Bone marrow (tissue), 2 donors: ENCODE results near the gene TSSK2.

Experiments used
- DNase-seq, 2 donors: peaks; one replicate each; lab custom pipeline; 2025; lab: John Stamatoyannopoulos, UW

TSSK2 gene

DNA sequence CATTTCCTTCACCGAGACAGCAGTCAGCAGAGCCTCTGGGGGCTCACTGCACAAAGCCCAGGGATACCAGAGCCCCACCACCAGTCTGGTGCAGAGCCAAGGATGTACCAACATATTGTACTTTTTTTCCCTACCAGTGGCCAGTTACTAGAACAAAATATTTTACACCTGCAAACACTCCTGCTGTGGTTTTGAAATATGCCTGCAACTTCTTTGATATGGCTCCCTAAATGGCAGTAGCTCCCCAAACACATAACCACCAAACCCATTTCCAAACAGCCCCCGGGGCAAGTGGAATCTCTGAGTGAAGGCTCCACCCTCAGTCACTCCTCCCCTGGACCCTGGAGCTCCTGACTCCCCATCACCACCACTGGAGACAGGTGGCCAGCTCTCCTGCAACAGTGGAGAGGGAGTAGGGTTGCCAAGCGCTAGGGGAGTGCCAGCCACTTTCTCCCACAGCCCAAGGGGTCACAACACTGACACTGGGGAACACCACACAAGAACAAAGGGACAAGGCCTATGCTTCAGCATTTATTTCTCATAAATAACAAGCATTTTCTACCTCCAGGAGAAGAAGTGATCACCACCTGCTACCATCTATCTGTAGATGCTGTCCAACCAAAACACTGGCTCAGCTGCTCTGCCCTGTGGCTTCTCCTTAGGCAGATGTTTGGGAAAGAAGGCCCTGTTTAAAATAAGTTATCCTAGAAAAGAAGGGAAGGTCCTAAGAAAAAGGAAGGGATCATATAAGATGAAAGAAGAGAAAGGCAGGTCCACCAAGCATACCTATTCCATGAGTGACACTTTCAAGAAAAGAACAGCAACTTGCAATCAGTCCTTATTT, 24.0 kb upstream of the TSSK2 start:
- no peak for DNase-seq

GRCh38 chr22:19107730-19108074, 23.4 kb upstream of the TSSK2 start:
- DNase-seq = no peak

GRCh38 chr22:19108807-19109197, 22.3 kb upstream of the TSSK2 start:
- no peak for DNase-seq

GRCh38 chr22:19109198-19110063, 21.7 kb upstream of the TSSK2 start:
- peak; percentile 11 to 97 for DNase-seq

GRCh38 chr22:19110064-19110458, 21.0 kb upstream of the TSSK2 start:
- no peak for DNase-seq

- DNase-seq = peak in 1 of 2 donors; percentile 12
Observed at GRCh38 chr22:19110646-19111045, 20.5 kb upstream of the TSSK2 start.

GRCh38 chr22:19111140-19111539, 20.0 kb upstream of the TSSK2 start:
- DNase-seq = no peak

DNA sequence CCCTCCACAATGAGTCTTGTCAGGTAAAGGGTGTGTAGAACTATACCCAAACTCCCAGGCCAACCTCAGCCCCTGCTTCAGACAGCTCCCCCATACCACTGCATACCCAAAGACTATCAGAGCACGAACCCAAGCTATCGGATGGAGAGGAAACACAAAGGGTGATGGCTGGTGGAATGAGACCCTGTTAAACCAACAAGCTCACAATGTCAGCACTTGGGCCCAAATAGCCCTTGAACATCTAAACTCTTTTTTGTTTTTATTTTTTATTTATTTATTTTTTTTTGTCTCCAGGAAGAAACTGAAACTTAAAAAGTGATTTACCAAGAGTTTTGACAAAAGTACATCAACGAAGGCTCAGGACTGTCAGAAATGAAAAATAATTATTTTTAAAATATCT, 19.5 kb upstream of the TSSK2 start:
- no peak for DNase-seq

- no peak for DNase-seq
Observed at GRCh38 chr22:19113429-19113828, 17.7 kb upstream of the TSSK2 start.

DNA sequence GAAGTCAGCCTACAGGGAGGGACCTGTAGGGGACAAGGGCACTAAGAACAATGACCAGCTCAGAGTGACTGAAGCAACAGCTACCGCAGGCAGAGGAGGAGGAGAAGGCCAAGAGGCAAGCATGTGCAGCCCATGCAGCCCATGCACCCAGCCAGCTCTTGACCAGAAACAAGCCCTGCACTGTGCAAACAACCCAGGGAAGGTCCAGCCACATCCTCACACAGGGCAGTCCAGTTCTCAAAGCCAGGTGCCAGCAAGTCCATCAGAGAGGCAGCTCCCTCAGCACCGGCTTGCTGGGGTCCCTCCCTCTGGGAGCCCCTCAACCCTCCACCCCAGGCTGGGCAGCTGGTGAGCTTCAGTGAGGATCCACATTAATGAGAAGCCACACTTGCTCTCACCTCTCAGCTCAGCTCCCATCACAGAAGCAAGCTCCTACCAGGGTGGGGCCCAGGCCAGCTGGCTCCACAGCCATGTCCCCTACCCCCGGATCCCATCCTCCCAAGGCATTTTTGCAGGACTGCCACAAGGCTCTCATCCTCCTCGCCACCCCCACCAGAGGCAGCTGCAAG, 16.0 kb upstream of the TSSK2 start:
- no peak for DNase-seq

DNA sequence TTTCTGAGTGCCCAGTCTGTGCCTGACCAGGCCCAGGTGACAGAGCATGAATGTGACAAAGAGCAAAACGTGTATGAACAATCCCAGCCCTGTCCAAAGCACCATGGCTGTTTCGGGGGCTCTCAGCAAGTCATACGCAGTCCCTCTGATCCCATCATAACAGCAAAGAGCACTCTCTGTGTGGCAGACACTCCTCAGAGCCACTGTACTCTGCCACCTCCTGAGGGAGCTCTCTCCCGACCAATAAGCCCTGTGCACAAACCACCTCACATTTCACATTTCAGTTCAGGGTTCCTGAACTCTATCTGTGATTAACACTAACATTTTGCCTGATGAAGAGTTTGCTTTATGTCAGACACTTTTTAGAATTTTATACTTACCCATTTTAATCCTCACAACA, 15.5 kb upstream of the TSSK2 start:
- DNase-seq = no peak

GRCh38 chr22:19117111-19117512, 14.0 kb upstream of the TSSK2 start:
- no peak for DNase-seq

- no peak for DNase-seq
Observed at GRCh38 chr22:19118329-19118880, 12.7 kb upstream of the TSSK2 start.

- no peak for DNase-seq
Observed at GRCh38 chr22:19119949-19120348, 11.2 kb upstream of the TSSK2 start.

DNA sequence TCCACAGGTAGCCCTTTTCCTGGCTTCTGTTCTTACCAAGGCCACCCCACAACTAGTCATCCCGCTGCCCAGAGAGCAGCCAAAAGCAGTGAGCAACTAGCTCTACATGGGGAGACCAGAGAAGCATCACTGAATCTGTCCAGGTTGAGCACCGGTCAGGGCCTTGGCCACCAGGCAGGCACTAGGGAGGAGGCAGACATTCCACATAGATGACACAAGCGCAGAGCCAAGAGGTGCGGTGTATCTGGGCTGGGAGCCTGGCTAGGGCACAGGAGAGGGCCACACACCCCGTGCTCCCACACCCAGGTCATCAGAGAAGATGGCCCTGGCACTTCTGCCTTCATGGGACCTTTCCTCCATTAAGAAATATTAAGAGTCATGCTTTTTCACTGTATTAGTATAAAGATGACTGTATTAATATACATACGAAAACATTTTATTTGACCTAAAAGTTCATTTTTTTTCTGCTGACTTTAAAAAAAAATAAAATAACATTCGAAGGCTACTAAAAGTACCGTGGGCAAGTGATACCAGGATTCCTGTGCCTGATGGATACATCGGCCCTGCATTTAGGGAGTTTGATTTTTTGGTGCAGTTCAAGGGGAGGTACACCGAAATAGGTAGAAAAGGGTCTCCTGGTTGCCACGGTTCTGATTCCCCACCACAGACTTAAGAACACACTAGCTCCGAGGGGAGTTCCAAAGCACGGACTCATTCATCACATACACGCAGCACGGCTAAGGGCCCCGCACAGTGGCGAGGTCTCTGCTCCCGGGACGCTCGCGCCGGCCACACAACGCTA, 10.1 kb upstream of the TSSK2 start:
- peak in 1 of 2 donors; percentile 11 for DNase-seq

DNA sequence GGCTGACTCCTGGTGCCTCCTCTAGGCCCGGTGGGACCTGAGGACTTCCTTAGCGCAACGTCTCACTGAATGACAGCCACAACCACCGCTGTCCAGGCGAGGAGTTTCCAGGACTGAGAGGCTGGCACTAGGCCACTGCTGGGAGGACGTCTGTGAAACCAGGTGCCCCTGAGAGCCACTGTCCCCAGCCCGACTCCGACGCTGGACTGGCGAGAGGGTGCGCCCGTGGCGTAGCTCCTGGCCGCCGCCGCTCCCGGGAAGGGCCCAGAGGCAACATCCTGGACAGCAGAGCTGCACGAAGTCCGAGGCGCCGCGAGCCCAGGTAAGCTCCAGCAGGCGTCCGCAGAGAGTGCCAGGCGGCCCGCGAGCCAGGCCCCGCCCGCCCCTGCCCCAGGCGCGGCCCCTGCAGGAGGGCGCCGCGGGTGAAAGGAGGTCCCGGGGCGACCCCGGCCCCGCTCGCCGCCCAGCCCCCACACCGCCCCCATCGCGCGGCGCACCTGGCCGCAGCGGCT, 9.4 kb upstream of the TSSK2 start:
- DNase-seq = peak in 1 of 2 donors; percentile 56

GRCh38 chr22:19122143-19122751, 8.9 kb upstream of the TSSK2 start, which contains the start of gene DGCR2:
Gene DGCR2 (minus strand): TSS chr22:19122412. CDS start chr22:19122206, 206 bp downstream.
- DNase-seq = peak; percentile 89 to 94

GRCh38 chr22:19122752-19123492, 8.2 kb upstream of the TSSK2 start:
- DNase-seq = no peak

DNA sequence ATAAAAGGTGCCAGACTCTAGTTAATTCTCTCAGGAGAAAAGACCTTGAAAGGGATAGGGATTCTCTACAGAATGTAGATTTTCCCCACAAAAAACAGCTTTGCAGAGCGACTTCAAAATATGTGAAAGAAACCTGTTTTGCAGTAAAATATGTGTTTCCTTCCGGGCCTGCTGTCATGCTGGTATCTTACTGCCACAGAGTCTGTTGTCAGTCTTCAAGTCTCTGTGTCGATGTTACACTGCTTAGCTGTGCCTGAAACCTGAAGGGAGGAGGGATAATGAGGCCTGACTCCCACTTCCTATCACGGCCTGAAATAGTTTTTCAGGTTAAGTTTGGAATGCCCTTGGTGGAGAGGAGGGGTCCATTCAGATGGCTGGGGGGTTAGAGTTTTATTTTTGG, 7.2 kb upstream of the TSSK2 start:
- DNase-seq = no peak

GRCh38 chr22:19124377-19124776, 6.7 kb upstream of the TSSK2 start:
- DNase-seq = no peak
